GM23338 (cell line): Measurements from ENCODE around the gene VAV3.

ENCODE experiments used
- CREB1 ChIP-seq: fragments of 250-450 bp; sonication (Bioruptor Pico); IDR thresholded peaks from 2 replicates; pipeline ENCODE4 v1.5.0; 2020; ENCODE audit warnings: low read depth, mild to moderate bottlenecking, moderate library complexity
- EZH2 ChIP-seq: fragments of 200-600 bp; sonication (generic); IDR thresholded peaks from one replicate; pipeline ENCODE4 v1.8.0; 2017; ENCODE audit warnings: antibody characterized with exemption, mild to moderate bottlenecking, low read depth; ENCODE audit not compliant: unreplicated experiment
- EZH2phosphoT487 ChIP-seq: fragments of 200-600 bp; sonication (generic); IDR thresholded peaks from one replicate; pipeline ENCODE4 v1.8.1; 2018; ENCODE audit warnings: antibody characterized with exemption; ENCODE audit not compliant: unreplicated experiment
- JUNB ChIP-seq: IDR thresholded peaks from one replicate; pipeline ENCODE4 v1.6.1; 2016; ENCODE audit warnings: antibody characterized with exemption; ENCODE audit not compliant: unreplicated experiment
- NANOG ChIP-seq: IDR thresholded peaks from 2 replicates; pipeline ENCODE4 v1.6.1; 2016; ENCODE audit warnings: antibody characterized with exemption, borderline replicate concordance
- POLR2AphosphoS5 ChIP-seq: IDR thresholded peaks from 2 replicates; pipeline ENCODE4 v1.6.1; 2016; ENCODE audit warnings: antibody characterized with exemption, low read depth
- STAT1 ChIP-seq: IDR thresholded peaks from one replicate; pipeline ENCODE4 v1.6.1; 2016; ENCODE audit warnings: antibody characterized with exemption; ENCODE audit not compliant: unreplicated experiment
- ZNF331 ChIP-seq: fragments of 250-450 bp; sonication (Bioruptor Pico); IDR thresholded peaks from 2 replicates; pipeline ENCODE4 v1.5.0; 2020; ENCODE audit warnings: low read depth, mild to moderate bottlenecking, moderate library complexity
- TF ChIP-seq, protein P1 (sequence below), 2 experiments: fragments of 200-600 bp in 1 of 2; sonication (generic) in 1 of 2; conservative IDR thresholded peaks; 2 replicates each; pipeline versions ENCODE4 v1.5.1 to v1.6.1; 2016 to 2017; ENCODE audit warnings: antibody characterized with exemption in 2 of 2, low read depth in 2 of 2, mild to moderate bottlenecking in 2 of 2, moderate library complexity in 1 of 2
- TF ChIP-seq, protein P2 (sequence below): IDR thresholded peaks from one replicate; pipeline ENCODE4 v1.6.1; 2018; ENCODE audit warnings: antibody characterized with exemption; ENCODE audit not compliant: unreplicated experiment
- TF ChIP-seq, protein P3 (sequence below): fragments of 250-450 bp; sonication (Bioruptor Pico); IDR thresholded peaks from 2 replicates; pipeline ENCODE4 v1.5.0; 2020; ENCODE audit warnings: mild to moderate bottlenecking, moderate library complexity
- TF ChIP-seq, protein P4 (sequence below): IDR thresholded peaks from 2 replicates; pipeline ENCODE4 v1.6.1; 2016; ENCODE audit warnings: antibody characterized with exemption

DNA sequence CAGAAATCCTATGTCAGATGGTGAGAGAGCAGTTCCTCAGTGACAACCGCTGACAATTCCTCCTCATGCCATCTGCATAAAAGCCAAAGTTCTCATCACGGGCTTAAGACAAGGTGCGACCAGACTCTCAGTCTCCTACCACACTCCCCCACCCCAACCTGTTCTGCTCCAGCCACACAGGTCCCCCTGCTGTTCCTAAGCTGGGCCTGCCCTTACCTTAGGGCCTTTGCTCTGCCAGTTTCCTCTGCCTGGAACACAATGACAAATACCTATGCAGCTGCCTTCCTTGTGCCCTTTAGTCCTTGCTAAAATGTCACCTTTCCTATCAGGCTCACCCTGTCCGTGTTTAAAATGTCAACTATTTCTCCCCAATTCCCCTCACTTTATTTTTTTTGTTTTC is 441.9 kb downstream of the VAV3 start:
- no peak for TF ChIP-seq POLR2AphosphoS5
- TF ChIP-seq, protein P1, sequence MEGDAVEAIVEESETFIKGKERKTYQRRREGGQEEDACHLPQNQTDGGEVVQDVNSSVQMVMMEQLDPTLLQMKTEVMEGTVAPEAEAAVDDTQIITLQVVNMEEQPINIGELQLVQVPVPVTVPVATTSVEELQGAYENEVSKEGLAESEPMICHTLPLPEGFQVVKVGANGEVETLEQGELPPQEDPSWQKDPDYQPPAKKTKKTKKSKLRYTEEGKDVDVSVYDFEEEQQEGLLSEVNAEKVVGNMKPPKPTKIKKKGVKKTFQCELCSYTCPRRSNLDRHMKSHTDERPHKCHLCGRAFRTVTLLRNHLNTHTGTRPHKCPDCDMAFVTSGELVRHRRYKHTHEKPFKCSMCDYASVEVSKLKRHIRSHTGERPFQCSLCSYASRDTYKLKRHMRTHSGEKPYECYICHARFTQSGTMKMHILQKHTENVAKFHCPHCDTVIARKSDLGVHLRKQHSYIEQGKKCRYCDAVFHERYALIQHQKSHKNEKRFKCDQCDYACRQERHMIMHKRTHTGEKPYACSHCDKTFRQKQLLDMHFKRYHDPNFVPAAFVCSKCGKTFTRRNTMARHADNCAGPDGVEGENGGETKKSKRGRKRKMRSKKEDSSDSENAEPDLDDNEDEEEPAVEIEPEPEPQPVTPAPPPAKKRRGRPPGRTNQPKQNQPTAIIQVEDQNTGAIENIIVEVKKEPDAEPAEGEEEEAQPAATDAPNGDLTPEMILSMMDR (conservative IDR thresholded peaks at IDR 0.05; ENCODE audit: low read depth in 2 of 2) = 0 out of 4 replicates have a peak, but pooled peaks of 1 of the 2 experiments have one; percentile 20
- TF ChIP-seq EZH2 = no peak
- no peak for TF ChIP-seq EZH2phosphoT487
- TF ChIP-seq, protein P2, sequence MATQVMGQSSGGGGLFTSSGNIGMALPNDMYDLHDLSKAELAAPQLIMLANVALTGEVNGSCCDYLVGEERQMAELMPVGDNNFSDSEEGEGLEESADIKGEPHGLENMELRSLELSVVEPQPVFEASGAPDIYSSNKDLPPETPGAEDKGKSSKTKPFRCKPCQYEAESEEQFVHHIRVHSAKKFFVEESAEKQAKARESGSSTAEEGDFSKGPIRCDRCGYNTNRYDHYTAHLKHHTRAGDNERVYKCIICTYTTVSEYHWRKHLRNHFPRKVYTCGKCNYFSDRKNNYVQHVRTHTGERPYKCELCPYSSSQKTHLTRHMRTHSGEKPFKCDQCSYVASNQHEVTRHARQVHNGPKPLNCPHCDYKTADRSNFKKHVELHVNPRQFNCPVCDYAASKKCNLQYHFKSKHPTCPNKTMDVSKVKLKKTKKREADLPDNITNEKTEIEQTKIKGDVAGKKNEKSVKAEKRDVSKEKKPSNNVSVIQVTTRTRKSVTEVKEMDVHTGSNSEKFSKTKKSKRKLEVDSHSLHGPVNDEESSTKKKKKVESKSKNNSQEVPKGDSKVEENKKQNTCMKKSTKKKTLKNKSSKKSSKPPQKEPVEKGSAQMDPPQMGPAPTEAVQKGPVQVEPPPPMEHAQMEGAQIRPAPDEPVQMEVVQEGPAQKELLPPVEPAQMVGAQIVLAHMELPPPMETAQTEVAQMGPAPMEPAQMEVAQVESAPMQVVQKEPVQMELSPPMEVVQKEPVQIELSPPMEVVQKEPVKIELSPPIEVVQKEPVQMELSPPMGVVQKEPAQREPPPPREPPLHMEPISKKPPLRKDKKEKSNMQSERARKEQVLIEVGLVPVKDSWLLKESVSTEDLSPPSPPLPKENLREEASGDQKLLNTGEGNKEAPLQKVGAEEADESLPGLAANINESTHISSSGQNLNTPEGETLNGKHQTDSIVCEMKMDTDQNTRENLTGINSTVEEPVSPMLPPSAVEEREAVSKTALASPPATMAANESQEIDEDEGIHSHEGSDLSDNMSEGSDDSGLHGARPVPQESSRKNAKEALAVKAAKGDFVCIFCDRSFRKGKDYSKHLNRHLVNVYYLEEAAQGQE = no peak
- TF ChIP-seq CREB1 (CRISPR knock-in tag) = no peak
- TF ChIP-seq STAT1 = no peak
- no peak for TF ChIP-seq NANOG
- no peak for TF ChIP-seq JUNB
- TF ChIP-seq ZNF331 (CRISPR knock-in tag) = no peak
- TF ChIP-seq, protein P3, sequence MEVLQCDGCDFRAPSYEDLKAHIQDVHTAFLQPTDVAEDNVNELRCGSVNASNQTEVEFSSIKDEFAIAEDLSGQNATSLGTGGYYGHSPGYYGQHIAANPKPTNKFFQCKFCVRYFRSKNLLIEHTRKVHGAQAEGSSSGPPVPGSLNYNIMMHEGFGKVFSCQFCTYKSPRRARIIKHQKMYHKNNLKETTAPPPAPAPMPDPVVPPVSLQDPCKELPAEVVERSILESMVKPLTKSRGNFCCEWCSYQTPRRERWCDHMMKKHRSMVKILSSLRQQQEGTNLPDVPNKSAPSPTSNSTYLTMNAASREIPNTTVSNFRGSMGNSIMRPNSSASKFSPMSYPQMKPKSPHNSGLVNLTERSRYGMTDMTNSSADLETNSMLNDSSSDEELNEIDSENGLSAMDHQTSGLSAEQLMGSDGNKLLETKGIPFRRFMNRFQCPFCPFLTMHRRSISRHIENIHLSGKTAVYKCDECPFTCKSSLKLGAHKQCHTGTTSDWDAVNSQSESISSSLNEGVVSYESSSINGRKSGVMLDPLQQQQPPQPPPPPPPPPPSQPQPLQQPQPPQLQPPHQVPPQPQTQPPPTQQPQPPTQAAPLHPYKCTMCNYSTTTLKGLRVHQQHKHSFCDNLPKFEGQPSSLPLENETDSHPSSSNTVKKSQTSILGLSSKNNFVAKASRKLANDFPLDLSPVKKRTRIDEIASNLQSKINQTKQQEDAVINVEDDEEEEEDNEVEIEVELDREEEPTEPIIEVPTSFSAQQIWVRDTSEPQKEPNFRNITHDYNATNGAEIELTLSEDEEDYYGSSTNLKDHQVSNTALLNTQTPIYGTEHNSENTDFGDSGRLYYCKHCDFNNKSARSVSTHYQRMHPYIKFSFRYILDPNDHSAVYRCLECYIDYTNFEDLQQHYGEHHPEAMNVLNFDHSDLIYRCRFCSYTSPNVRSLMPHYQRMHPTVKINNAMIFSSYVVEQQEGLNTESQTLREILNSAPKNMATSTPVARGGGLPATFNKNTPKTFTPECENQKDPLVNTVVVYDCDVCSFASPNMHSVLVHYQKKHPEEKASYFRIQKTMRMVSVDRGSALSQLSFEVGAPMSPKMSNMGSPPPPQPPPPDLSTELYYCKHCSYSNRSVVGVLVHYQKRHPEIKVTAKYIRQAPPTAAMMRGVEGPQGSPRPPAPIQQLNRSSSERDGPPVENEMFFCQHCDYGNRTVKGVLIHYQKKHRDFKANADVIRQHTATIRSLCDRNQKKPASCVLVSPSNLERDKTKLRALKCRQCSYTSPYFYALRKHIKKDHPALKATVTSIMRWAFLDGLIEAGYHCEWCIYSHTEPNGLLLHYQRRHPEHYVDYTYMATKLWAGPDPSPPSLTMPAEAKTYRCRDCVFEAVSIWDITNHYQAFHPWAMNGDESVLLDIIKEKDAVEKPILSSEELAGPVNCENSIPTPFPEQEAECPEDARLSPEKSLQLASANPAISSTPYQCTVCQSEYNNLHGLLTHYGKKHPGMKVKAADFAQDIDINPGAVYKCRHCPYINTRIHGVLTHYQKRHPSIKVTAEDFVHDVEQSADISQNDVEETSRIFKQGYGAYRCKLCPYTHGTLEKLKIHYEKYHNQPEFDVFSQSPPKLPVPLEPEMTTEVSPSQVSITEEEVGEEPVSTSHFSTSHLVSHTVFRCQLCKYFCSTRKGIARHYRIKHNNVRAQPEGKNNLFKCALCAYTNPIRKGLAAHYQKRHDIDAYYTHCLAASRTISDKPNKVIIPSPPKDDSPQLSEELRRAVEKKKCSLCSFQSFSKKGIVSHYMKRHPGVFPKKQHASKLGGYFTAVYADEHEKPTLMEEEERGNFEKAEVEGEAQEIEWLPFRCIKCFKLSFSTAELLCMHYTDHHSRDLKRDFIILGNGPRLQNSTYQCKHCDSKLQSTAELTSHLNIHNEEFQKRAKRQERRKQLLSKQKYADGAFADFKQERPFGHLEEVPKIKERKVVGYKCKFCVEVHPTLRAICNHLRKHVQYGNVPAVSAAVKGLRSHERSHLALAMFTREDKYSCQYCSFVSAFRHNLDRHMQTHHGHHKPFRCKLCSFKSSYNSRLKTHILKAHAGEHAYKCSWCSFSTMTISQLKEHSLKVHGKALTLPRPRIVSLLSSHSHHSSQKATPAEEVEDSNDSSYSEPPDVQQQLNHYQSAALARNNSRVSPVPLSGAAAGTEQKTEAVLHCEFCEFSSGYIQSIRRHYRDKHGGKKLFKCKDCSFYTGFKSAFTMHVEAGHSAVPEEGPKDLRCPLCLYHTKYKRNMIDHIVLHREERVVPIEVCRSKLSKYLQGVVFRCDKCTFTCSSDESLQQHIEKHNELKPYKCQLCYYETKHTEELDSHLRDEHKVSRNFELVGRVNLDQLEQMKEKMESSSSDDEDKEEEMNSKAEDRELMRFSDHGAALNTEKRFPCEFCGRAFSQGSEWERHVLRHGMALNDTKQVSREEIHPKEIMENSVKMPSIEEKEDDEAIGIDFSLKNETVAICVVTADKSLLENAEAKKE = no peak
- TF ChIP-seq, protein P4, sequence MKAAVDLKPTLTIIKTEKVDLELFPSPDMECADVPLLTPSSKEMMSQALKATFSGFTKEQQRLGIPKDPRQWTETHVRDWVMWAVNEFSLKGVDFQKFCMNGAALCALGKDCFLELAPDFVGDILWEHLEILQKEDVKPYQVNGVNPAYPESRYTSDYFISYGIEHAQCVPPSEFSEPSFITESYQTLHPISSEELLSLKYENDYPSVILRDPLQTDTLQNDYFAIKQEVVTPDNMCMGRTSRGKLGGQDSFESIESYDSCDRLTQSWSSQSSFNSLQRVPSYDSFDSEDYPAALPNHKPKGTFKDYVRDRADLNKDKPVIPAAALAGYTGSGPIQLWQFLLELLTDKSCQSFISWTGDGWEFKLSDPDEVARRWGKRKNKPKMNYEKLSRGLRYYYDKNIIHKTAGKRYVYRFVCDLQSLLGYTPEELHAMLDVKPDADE = no peak
